CD8-positive, alpha-beta memory T cell (primary cell): ENCODE results near the gene HEMGN. TPM values are rescaled to one million over a fixed set of nuclear protein-coding genes. Genes with fewer than 3 reads are reported as not detected.

Source experiments
- CTCF ChIA-PET: fragments of 350-600 bp; sonication (Branson Sonifier 250); formaldehyde crosslinking; loops from one replicate; lab custom pipeline; 2021; ENCODE audit warnings: antibody characterized with exemption; lab: Charles Lee
- POLR2A ChIA-PET: fragments of 350-600 bp; sonication (Branson Sonifier 250); formaldehyde crosslinking; loops from one replicate; lab custom pipeline; 2021; ENCODE audit warnings: antibody characterized with exemption; lab: Charles Lee
- DNase-seq, 5 donors: peaks; one replicate each; pipeline versions ENCODE4 v3.0.0 to v3.0.0-alpha.2; 2020 to 2022; ENCODE audit warnings: mixed read lengths in 1 of 5
- H3K27ac ChIP-seq: one replicate; pipeline ENCODE4 v1.7.0; 2013; ENCODE audit warnings: low read depth, mild to moderate bottlenecking, low read length, moderate library complexity
- H3K27me3 ChIP-seq: 2 replicates; pipeline ENCODE4 v1.7.0; 2013; ENCODE audit warnings: low read length, mild to moderate bottlenecking; ENCODE audit not compliant: insufficient read depth, poor library complexity, severe bottlenecking
- H3K36me3 ChIP-seq: 2 replicates; pipeline ENCODE4 v1.7.0; 2013; ENCODE audit warnings: mild to moderate bottlenecking, low read length, moderate library complexity; ENCODE audit not compliant: insufficient read depth
- H3K4me1 ChIP-seq: 2 replicates; pipeline ENCODE4 v1.7.0; 2013; ENCODE audit warnings: mild to moderate bottlenecking, low read length, moderate library complexity; ENCODE audit not compliant: insufficient read depth
- H3K4me3 ChIP-seq: 2 replicates; pipeline ENCODE4 v1.7.0; 2013; ENCODE audit warnings: mild to moderate bottlenecking, low read length
- H3K9me3 ChIP-seq: 2 replicates; pipeline ENCODE4 v1.7.0; 2013; ENCODE audit warnings: mild to moderate bottlenecking, low read length
- H3K27ac Mint-ChIP-seq, 8 donors: one replicate each; pipeline ENCODE4 v1.8.0; 2020 to 2021; ENCODE audit warnings: mixed read lengths in 8 of 8, mild to moderate bottlenecking in 6 of 8, inconsistent platforms in 3 of 8, moderate library complexity in 3 of 8
- H3K27me3 Mint-ChIP-seq, 2 donors: one replicate each; pipeline ENCODE4 v1.8.0; 2020 to 2021; ENCODE audit warnings: mixed read lengths in 2 of 2, mild to moderate bottlenecking in 1 of 2, moderate library complexity in 1 of 2
- H3K36me3 Mint-ChIP-seq, 3 donors: one replicate each; pipeline ENCODE4 v1.8.0; 2020 to 2021; ENCODE audit warnings: mixed read lengths in 3 of 3, inconsistent platforms in 1 of 3, mild to moderate bottlenecking in 1 of 3
- H3K4me1 Mint-ChIP-seq, 3 donors: one replicate each; pipeline ENCODE4 v1.8.0; 2020 to 2021; ENCODE audit warnings: mixed read lengths in 3 of 3, inconsistent platforms in 1 of 3, mild to moderate bottlenecking in 1 of 3
- H3K4me3 Mint-ChIP-seq, 7 donors: one replicate each; pipeline ENCODE4 v1.8.0; 2020 to 2021; ENCODE audit warnings: mixed read lengths in 7 of 7, mild to moderate bottlenecking in 6 of 7, moderate library complexity in 4 of 7, inconsistent platforms in 2 of 7
- H3K9me3 Mint-ChIP-seq, 5 donors: one replicate each; pipeline ENCODE4 v1.8.0; 2020 to 2022; ENCODE audit warnings: mixed read lengths in 5 of 5, mild to moderate bottlenecking in 3 of 5, moderate library complexity in 2 of 5, inconsistent platforms in 1 of 5
- polyA plus RNA-seq: library from polyadenylated mRNA; unstranded; fragments of 300-500 nt; fragmentation: Illumina TruSeq; gene quantifications from one replicate; pipeline ENCODE4 v1.2.3, GENCODE V29; 2021
- total RNA-seq, 2 experiments: library from RNA; stranded (reverse); gene quantifications; one replicate each; pipeline ENCODE4 v1.2.3, GENCODE V29; 2021

The HEMGN gene
- total and polyA plus RNA-seq, 3 experiments from 2014 or later: 0.31 to 2.8 (median 0.66) TPM

DNA sequence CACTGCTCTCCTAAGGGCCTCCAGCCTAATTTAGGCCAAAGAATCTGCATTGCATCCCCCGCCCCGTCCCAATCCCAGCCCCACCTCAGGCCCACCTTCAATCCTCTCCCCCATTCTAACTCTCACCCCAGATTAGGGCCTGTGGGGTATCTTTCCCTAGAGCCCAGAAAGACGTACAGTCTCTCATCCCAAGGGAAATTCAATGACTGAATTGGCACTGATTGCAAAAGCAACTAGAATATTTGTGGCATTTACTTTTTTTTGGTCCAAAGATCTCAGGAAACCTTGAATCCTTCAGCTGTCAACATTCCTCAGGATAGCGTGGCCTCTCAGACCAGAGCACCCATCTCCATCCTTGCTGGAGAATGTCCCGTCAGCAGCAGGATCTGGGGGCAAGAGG lies 46.2 kb downstream of the HEMGN start:
- Mint-ChIP-seq H3K27ac (peak overlapping the region in 3 of 8 donors; percentile 32 to 66 (median 42)), H3K4me1 (peaks cover 3 to 7% (median 6%) of the 10 kb centered on the region in 3 donors), H3K9me3 (peaks cover 0 to 16% (median 5%) of the 10 kb centered on the region in 5 donors), H3K36me3 (peaks cover 0 to 15% (median 11%) of the 10 kb centered on the region in 3 donors), H3K27me3 (no peaks in the 10 kb centered on the region), H3K4me3 (no peak overlapping the region)
- DNase-seq: no peak
- no peaks in the 10 kb centered on the region for H3K9me3 ChIP-seq
- POLR2A ChIA-PET: no interaction called here
- H3K4me1 ChIP-seq: peaks cover 9% of the 10 kb centered on the region
- H3K27ac ChIP-seq: no peak overlapping the region
- H3K27me3 ChIP-seq: no peaks in the 10 kb centered on the region
- CTCF ChIA-PET: interaction anchor here (1.7 to 5.8 kb wide), 3 partner anchors 10 to 31 kb away, joined by 11 to 87 read pairs (median 32); partner anchors contain the start of gene TRMO
- no peak overlapping the region for H3K4me3 ChIP-seq
- H3K36me3 ChIP-seq: no peaks in the 10 kb centered on the region

DNA sequence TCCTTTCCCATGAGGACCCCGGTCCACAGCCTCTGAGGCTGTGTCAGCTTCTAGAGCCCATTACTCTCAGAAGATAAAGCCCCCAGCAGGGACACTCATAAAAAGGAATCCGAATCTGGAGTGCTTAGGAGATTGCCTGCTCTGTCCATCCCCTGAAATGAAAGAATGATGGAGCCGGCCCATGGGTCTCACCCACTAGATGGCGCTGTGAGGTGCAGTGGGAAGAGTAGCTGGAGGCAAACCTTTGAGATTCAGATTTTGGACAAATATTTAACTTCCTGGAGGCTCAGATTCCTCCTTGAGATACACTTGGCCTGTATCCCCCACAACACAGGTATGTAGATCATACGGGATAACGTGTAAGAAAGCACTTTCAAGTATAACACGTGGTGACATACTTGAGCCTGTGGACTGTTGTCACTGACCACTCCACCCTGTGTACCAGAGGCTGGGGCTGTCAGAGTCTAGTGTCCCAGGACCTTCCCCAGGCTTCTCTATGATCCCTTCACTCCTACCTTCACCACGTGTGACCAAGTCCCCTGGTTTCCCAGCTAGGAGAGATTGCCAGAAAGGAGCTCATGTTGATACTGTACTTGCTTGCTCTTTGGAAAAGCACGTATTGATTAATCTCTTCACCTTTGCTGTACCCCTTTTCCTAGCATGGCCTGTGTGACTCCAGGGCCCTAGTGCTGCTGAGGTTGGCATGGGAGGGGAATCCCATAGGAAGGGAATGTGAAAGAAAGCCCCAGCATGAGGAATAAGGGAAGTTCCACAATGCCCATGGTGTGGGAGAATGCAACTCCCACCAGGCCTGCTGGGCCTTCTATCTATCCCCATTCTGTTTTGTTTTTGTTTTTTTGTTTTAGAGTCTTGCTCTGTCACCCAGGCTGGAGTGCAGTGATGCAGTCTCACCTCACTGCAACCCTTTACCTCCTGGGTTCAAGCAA lies 47.8 kb downstream of the HEMGN start:
- H3K27me3 Mint-ChIP-seq: no peaks in the 10 kb centered on the region
- peaks cover 3 to 7% (median 6%) of the 10 kb centered on the region in 3 donors for H3K4me1 Mint-ChIP-seq
- H3K4me3 Mint-ChIP-seq: peak overlapping the region in 1 of 7 donors; percentile 32
- Histone ChIP-seq H3K27me3 (no peaks in the 10 kb centered on the region), H3K36me3 (no peaks in the 10 kb centered on the region), H3K4me1 (peaks cover 9% of the 10 kb centered on the region), H3K27ac (no peak overlapping the region), H3K4me3 (no peak overlapping the region), H3K9me3 (no peaks in the 10 kb centered on the region)
- peak overlapping the region in 3 of 8 donors; percentile 32 to 75 (median 42) for H3K27ac Mint-ChIP-seq
- H3K36me3 Mint-ChIP-seq: peaks cover 0 to 5% (median 4%) of the 10 kb centered on the region in 3 donors
- ChIA-PET POLR2A (interaction anchor here (0.8 kb wide), 1 partner anchor 31 kb away, joined by 3 read pairs; no protein-coding TSS in a partner anchor), CTCF (interaction anchor here (0.6 to 5.8 kb wide), 15 partner anchors 10 to 427 kb away, joined by 3 to 87 read pairs (median 3); partner anchors contain the start of genes TRMO and XPA)
- peak; percentile 31 to 73 (median 48) for DNase-seq
- peaks cover 0 to 16% (median 5%) of the 10 kb centered on the region in 5 donors for H3K9me3 Mint-ChIP-seq

DNA sequence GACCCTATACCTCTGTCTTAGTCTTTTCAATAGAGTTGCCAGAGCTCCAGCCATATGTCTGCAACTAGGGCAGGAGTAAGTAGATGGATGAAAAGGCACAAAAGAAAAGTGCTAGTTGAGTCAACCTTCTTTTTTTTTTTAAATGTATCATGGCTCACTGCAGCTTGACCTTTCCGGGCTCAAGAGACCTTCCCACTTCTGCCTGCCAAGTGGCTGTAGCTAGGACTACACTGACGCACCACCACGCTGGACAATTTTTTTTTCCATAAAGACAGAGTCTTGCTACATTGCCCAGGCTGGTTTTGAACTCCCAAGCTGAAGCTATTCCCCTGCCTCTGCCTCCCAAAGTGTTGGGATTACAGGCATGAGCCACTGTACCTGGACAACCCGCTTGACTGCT lies 57.6 kb downstream of the HEMGN start:
- no peak overlapping the region for H3K4me3 Mint-ChIP-seq
- ChIA-PET POLR2A (no interaction called here), CTCF (interaction anchor here (3.1 kb wide), 1 partner anchor 10 kb away, joined by 22 read pairs; no protein-coding TSS in a partner anchor)
- peaks cover 3 to 12% (median 10%) of the 10 kb centered on the region in 3 donors for H3K36me3 Mint-ChIP-seq
- peak overlapping the region in 1 of 8 donors; percentile 33 for H3K27ac Mint-ChIP-seq
- H3K27me3 Mint-ChIP-seq: peaks cover 0 to 1% of the 10 kb centered on the region in 2 donors
- H3K4me1 Mint-ChIP-seq: no peaks in the 10 kb centered on the region
- no peak overlapping the region for H3K27ac ChIP-seq
- H3K4me3 ChIP-seq: no peak overlapping the region
- H3K9me3 Mint-ChIP-seq: no peaks in the 10 kb centered on the region
- H3K9me3 ChIP-seq: no peaks in the 10 kb centered on the region
- H3K27me3 ChIP-seq: no peaks in the 10 kb centered on the region
- no peaks in the 10 kb centered on the region for H3K4me1 ChIP-seq
- no peak for DNase-seq
- no peaks in the 10 kb centered on the region for H3K36me3 ChIP-seq

Other genes with a start within 250 kb of the HEMGN start
- gene XPA, start 240.8 kb downstream of the HEMGN start, total RNA-seq: 10 to 100 TPM; 11.2 to 13.0 TPM
- 37.9 TPM for gene XPA, start 240.8 kb downstream of the HEMGN start, polyA plus RNA-seq
- gene FOXE1, start 84.9 kb downstream of the HEMGN start, total RNA-seq: under 1 TPM in 1 of 2 experiments, not detected in 1; 0.07 TPM
- not detected for gene FOXE1, start 84.9 kb downstream of the HEMGN start, polyA plus RNA-seq
- gene TRMO, start 15.7 kb downstream of the HEMGN start, total RNA-seq: 10 to 100 TPM; 19.1 to 19.2 TPM
- 19.6 TPM for gene TRMO, start 15.7 kb downstream of the HEMGN start, polyA plus RNA-seq
- gene ANP32B, start 45.2 kb upstream of the HEMGN start, total RNA-seq: 100 to 1,000 TPM; 331 to 341 TPM
- 91.0 TPM for gene ANP32B, start 45.2 kb upstream of the HEMGN start, polyA plus RNA-seq
- 10 to 100 TPM; 33.2 to 34.8 TPM for gene NANS, start 118.6 kb upstream of the HEMGN start, total RNA-seq
- gene NANS, start 118.6 kb upstream of the HEMGN start, polyA plus RNA-seq: 29.3 TPM
- 10 to 100 TPM; 46.2 to 52.1 TPM for gene TRIM14, start 181.1 kb upstream of the HEMGN start, total RNA-seq
- gene TRIM14, start 181.1 kb upstream of the HEMGN start, polyA plus RNA-seq: 92.5 TPM